HepG2 (cell line): ENCODE measurements around the gene SLC13A3. TPM values are rescaled to one million over a fixed set of nuclear protein-coding genes. Genes with fewer than 3 reads are reported as not detected.

ENCODE experiments used
- CREM ChIP-seq, 2 experiments: sonication (generic) in 1 of 2; formaldehyde crosslinking in 1 of 2; IDR thresholded peaks; 2 replicates each; pipeline versions ENCODE4 v1.4.0 to v1.6.1; 2016 to 2020; ENCODE audit warnings: antibody characterized with exemption in 1 of 2, mild to moderate bottlenecking in 1 of 2, missing genetic modification reagents in 1 of 2
- DZIP1 ChIP-seq: sonication (generic); formaldehyde crosslinking; IDR thresholded peaks from 2 replicates; pipeline ENCODE4 v1.5.0; 2020; ENCODE audit warnings: mild to moderate bottlenecking, missing genetic modification reagents
- HDAC6 ChIP-seq: fragments of 200-600 bp; sonication (generic); IDR thresholded peaks from 2 replicates; pipeline ENCODE4 v1.7.0; 2017; ENCODE audit warnings: mild to moderate bottlenecking, antibody characterized with exemption, low read length, low read depth
- MXD4 ChIP-seq: IDR thresholded peaks from 2 replicates; pipeline ENCODE4 v1.6.1; 2016; ENCODE audit warnings: mild to moderate bottlenecking, missing biosample characterization, missing genetic modification reagents
- NRL ChIP-seq: sonication (generic); formaldehyde crosslinking; IDR thresholded peaks from 2 replicates; pipeline ENCODE4 v1.5.0; 2020; ENCODE audit warnings: missing genetic modification reagents, mild to moderate bottlenecking, moderate library complexity, borderline replicate concordance
- PRDM4 ChIP-seq: sonication (generic); formaldehyde crosslinking; IDR thresholded peaks from 2 replicates; pipeline ENCODE4 v1.9.0; 2021; ENCODE audit warnings: missing genetic modification reagents, borderline replicate concordance
- RARG ChIP-seq: sonication (generic); formaldehyde crosslinking; IDR thresholded peaks from 2 replicates; pipeline ENCODE4 v1.4.0; 2020; ENCODE audit warnings: low read depth, mild to moderate bottlenecking, missing genetic modification reagents
- RXRB ChIP-seq: IDR thresholded peaks from 2 replicates; pipeline ENCODE4 v1.6.1; 2016; ENCODE audit warnings: borderline replicate concordance, missing genetic modification reagents, missing compliant biosample characterization
- TGIF2 ChIP-seq: IDR thresholded peaks from 2 replicates; pipeline ENCODE4 v1.6.1; 2016; ENCODE audit warnings: control low read depth, missing compliant biosample characterization
- ZEB1 ChIP-seq: IDR thresholded peaks from 2 replicates; pipeline ENCODE4 v1.6.1; 2012; ENCODE audit warnings: mild to moderate bottlenecking, low read depth, inconsistent platforms; ENCODE audit not compliant: insufficient replicate concordance
- ZNF207 ChIP-seq: fragments of 450-650 bp; IDR thresholded peaks from 2 replicates; pipeline ENCODE4 v1.6.1; 2016; ENCODE audit warnings: antibody characterized with exemption, borderline replicate concordance
- ZNF451 ChIP-seq: sonication (generic); formaldehyde crosslinking; IDR thresholded peaks from 2 replicates; pipeline ENCODE4 v1.5.0; 2020; ENCODE audit warnings: mild to moderate bottlenecking, missing genetic modification reagents
- ZNF510 ChIP-seq: sonication (generic); formaldehyde crosslinking; IDR thresholded peaks from 2 replicates; pipeline ENCODE4 v1.4.0; 2020; ENCODE audit warnings: low read depth, mild to moderate bottlenecking, missing genetic modification reagents
- ZNF564 ChIP-seq: sonication (generic); formaldehyde crosslinking; IDR thresholded peaks from 2 replicates; pipeline ENCODE4 v1.8.1; 2023; ENCODE audit warnings: mild to moderate bottlenecking, missing genetic modification reagents
- ZNF792 ChIP-seq: IDR thresholded peaks from 2 replicates; pipeline ENCODE4 v1.6.1; 2016
- polyA plus RNA-seq, 8 experiments: library from polyadenylated mRNA; depleted of rRNA in 3 of 8; stranded (reverse) in 7 of 8; unstranded in 1 of 8; fragments of >200 nt; fragmentation: Illumina TruSeq in 4 of 8; extraction: Trizol in 4 of 8; gene quantifications; 2 replicates each; pipeline versions ENCODE4 v1.2.1 to v1.2.3, GENCODE V29; 2011 to 2016; ENCODE audit warnings: low read depth in 4 of 8, missing spikeins in 1 of 8, mixed read lengths in 1 of 8; ENCODE audit not compliant: insufficient read depth in 1 of 8
- total RNA-seq, 5 experiments: library from RNA; depleted of rRNA; stranded (reverse); fragments of >200 nt; fragmentation: Illumina TruSeq; extraction: Trizol; gene quantifications; 2 replicates each; pipeline ENCODE4 v1.2.3, GENCODE V29; 2016; ENCODE audit warnings: low read depth in 1 of 5
- TF ChIP-seq, protein P1 (sequence below): IDR thresholded peaks from 2 replicates; pipeline ENCODE4 v1.6.1; 2012; ENCODE audit warnings: low read depth, low read length, improper control_type of control experiment
- TF ChIP-seq, protein P2 (sequence below): sonication (generic); formaldehyde crosslinking; conservative IDR thresholded peaks from 2 replicates; pipeline ENCODE4 v1.4.0; 2020; ENCODE audit warnings: missing genetic modification reagents

The SLC13A3 gene
- total and polyA plus RNA-seq, 2 of the 13 experiments (the other 11 are each of a cell fraction or from before 2014, with no cell fraction given): 66.5 to 76.0 TPM

GRCh38 chr20:46689082-46689753 is 38.0 kb upstream of the SLC13A3 start, which contains the start of gene TP53RK (continued):
- TF ChIP-seq, protein P1, sequence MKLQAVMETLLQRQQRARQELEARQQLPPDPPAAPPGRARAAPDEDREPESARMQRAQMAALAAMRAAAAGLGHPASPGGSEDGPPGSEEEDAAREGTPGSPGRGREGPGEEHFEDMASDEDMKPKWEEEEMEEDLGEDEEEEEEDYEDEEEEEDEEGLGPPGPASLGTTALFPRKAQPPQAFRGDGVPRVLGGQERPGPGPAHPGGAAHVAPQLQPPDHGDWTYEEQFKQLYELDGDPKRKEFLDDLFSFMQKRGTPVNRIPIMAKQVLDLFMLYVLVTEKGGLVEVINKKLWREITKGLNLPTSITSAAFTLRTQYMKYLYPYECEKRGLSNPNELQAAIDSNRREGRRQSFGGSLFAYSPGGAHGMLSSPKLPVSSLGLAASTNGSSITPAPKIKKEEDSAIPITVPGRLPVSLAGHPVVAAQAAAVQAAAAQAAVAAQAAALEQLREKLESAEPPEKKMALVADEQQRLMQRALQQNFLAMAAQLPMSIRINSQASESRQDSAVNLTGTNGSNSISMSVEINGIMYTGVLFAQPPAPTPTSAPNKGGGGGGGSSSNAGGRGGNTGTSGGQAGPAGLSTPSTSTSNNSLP: no peak
- TF ChIP-seq DZIP1 (peak; percentile 74; the same call in 1 of the 2 replicates), MXD4 (CRISPR knock-in tag) (peak; percentile 81), RXRB (CRISPR knock-in tag) (peak; percentile 47; the same call in 1 of the 2 replicates), NRL (CRISPR knock-in tag) (peak; percentile 90), HDAC6 (no peak), CREM (IDR thresholded peaks at IDR 0.05) (no peak), CREM (CRISPR knock-in tag; IDR thresholded peaks at IDR 0.05) (no peak), RARG (CRISPR knock-in tag) (peak; percentile 97; the same call in 1 of the 2 replicates), ZNF510 (no peak), ZEB1 (no peak), ZNF564 (CRISPR knock-in tag) (peak; percentile 84; the same call in 1 of the 2 replicates), TGIF2 (CRISPR knock-in tag) (0 out of 2 replicates have a peak, but pooled peaks have one; percentile 11), ZNF451 (0 out of 2 replicates have a peak, but pooled peaks have one; percentile 26), ZNF792 (CRISPR knock-in tag) (peak; percentile 90), ZNF207 (no peak), PRDM4 (CRISPR knock-in tag) (no peak)
- TF ChIP-seq, protein P2, sequence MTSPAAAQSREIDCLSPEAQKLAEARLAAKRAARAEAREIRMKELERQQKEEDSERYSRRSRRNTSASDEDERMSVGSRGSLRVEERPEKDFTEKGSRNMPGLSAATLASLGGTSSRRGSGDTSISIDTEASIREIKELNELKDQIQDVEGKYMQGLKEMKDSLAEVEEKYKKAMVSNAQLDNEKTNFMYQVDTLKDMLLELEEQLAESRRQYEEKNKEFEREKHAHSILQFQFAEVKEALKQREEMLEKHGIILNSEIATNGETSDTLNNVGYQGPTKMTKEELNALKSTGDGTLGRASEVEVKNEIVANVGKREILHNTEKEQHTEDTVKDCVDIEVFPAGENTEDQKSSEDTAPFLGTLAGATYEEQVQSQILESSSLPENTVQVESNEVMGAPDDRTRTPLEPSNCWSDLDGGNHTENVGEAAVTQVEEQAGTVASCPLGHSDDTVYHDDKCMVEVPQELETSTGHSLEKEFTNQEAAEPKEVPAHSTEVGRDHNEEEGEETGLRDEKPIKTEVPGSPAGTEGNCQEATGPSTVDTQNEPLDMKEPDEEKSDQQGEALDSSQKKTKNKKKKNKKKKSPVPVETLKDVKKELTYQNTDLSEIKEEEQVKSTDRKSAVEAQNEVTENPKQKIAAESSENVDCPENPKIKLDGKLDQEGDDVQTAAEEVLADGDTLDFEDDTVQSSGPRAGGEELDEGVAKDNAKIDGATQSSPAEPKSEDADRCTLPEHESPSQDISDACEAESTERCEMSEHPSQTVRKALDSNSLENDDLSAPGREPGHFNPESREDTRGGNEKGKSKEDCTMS (CRISPR knock-in tag): no peak
